GM18909 (cell line): ENCODE measurements around the gene PYGM.

Source experiments
- ATAC-seq: cut with Tn5 transposase; IDR thresholded peaks from one replicate; pipeline ENCODE4 v1.9.1; 2021; ENCODE audit warnings: mild to moderate bottlenecking; ENCODE audit not compliant: unreplicated experiment, poor library complexity

Gene PYGM

DNA sequence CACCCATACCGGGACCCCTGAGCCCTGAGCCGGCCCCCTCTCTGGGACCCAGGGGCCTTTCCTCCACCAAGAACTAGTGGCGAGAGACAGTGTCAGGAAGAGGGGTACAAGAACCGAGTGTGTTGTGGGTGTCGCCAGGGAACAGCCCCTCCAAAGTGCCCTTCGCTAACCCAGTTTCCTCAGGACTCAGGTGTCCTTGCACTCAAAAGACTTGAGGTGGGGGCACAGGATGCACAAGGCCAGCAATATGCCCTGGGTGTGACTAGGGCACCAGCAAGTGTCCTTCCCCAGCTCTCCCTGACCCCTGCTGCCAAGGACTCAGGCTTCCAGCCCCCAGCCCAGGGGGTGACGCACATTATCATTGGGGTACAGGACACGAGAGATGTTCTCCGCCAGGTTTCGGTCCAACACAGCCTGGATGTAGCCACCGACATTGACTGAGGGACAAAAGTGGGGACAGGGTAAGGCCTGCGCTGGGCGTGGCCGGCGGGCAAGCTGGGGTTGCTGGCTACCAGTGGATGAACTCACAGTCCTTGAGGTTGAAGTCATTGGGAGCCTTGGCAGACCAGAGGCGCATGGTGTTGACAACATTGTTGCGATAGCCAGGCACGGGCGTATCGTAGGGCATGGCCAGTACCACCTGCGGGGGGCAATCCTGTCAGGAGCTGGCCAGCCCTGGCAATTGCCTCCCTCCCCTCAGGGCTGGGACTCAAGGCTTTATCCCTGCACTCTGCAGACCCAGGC lies 4.7 kb downstream of the PYGM start:
- ATAC-seq: no peak

DNA sequence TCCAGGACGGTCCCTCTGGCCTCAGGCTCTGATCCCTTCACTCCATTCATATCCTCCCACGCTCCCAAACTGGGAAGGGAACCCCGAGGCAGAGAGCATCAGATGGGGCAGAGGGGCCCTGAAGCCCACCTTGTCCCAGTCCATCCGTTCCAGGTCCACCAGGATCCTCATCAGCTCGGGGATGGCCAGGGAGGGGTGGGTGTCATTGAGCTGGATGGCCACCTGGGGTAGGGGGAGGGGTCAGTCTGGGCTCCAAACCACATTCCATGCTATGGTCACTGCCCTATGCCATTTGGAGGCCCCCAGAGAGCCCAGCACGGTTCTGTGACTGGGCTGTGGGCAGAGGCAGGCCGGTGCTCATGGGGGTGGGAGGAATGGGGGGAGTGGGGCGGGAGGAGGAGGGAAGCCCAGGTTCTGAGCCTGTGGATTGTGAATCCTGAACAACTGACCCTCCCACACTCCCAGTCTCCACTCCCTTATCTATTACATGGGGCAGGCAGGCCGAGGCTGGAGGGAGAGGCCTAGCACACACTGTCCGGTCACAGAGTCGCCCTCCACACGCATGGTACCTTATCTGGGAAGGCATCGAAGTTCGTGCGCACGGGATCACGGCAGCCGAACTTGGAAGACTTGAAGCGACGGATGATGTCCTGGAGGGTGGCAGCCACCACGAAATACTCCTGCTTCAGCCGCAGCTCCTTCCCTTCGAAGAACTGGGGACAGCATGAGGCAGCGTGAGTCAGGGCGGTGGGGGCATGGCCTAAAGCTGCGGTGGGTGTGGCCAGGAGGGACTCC lies 5.5 kb downstream of the PYGM start:
- no peak for ATAC-seq

DNA sequence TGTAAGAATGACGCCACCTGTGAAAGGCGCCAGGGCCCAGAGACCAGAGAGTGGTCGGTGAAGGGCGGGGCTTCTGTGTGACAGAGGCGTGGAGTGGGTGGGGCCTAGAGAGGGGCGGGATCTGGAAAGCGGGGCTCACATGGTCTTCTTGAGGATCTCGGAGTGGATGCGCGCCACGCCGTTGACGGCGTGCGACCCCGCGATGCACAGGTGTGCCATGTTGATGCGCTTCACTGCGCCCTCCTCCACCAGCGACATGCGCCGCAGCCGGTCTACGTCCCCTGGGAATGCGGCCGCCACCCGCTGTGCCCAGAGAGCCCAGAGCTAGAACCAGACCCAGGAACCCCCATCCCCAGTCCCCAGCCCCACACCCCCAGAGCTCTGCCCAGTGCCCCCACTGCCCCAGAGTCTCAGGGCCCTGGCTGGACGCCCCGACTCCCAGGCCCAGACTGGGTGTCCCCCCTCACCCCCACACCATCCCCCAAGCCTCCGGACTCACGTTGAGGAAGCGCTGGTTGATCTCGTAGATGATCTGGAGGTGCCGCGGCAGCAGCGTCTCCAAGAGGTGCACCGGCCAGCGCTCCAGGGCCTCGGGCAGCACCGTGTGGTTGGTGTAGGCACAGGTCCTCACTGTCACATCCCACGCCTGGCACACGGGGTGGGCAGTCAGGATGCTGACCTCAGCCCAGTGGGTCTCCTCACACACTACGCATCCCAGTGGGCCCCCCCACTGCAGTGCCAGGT lies 6.2 kb downstream of the PYGM start:
- no peak for ATAC-seq

DNA sequence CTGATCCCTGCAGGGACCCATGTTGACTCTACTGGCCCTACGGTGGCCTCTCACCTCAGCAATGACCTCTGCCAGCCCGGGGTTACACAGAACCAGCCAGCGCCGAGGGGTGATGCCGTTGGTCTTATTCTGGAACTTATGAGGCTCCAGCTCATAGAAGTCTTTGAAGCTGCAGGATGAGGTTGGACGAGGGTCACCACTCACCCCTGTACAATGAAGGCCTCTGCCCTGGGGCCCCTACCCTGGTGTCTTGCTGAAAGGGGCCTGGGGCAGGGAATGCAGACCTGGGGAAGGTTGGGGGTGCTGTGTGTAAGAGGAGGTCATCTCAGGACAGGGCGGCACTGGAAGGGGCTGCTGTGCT lies 6.8 kb downstream of the PYGM start:
- ATAC-seq: no peak

DNA sequence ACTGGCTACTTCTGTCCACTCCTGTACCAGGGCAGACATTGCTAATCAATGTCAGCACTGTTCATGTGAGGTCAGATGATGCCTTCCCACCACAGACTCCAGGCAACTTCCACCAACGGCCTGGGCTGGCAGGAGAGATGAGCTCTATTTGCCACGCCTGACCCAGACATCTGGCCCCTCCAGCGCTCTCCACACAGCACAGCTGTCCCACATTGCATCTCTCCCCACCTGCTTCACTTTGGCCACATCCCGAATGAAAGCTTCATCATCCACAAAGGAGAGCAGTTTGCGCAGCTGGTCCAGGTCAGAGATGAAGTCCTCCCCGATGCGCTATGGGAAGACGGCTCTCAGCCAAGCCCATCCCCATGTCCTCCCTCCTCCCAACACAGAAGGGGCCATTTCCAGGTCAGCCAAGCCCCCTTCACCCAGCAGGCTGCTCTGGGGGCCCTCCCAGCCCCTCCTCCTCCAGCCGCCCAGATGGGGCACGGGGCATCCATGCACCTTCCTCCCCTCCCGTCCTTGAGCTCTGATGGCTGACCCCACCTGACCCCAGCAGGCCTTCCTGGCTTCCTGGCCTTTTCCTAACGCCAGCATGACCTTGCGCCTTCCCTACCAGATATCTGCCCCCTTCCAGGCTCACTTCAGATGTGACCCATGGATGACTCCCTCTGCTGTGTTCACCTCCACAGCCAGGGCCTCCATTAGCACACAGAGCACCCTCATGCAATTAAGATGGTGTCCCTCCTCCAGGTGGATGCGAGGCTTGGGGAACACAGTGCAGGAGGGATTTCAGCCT lies 7.4 kb downstream of the PYGM start:
- no peak for ATAC-seq

DNA sequence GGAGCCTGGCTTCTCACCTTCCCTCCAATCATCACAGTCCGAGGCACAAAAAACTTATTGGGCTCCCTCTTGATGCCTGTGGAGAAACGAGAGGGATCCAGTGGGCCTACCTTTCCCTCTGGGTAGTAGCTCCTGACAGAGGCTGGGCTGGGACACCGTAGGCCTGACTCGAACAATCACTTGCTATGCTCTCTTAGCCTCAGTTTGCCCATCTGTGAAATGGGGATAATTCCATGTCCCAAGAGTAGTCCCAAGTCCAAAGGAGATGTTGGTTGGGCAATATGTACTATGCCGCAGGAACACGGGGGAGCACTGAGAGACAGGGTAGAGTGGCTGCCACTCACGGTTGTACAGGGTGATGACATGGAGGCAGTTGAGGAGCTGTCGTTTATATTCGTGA lies 8.2 kb downstream of the PYGM start:
- ATAC-seq: no peak

DNA sequence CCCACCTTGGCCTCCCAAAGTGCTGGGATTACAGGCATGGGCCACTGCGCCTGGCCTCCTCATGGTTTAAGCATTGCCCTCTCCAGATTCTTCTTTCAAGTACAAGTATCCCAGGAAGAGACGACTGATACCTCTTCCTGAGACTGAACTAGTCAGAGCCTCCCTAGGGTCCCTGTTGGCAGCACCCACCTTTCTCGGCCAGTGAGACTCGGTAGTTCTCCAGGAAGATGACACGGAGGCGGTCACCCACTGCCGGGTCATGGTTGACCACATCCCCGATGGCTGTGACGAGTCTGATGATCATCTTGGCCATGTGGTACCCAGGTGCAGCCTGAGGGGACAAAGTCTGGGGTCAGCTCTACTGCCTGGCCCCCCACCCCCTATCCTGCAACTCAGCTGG lies 8.6 kb downstream of the PYGM start:
- ATAC-seq: no peak

DNA sequence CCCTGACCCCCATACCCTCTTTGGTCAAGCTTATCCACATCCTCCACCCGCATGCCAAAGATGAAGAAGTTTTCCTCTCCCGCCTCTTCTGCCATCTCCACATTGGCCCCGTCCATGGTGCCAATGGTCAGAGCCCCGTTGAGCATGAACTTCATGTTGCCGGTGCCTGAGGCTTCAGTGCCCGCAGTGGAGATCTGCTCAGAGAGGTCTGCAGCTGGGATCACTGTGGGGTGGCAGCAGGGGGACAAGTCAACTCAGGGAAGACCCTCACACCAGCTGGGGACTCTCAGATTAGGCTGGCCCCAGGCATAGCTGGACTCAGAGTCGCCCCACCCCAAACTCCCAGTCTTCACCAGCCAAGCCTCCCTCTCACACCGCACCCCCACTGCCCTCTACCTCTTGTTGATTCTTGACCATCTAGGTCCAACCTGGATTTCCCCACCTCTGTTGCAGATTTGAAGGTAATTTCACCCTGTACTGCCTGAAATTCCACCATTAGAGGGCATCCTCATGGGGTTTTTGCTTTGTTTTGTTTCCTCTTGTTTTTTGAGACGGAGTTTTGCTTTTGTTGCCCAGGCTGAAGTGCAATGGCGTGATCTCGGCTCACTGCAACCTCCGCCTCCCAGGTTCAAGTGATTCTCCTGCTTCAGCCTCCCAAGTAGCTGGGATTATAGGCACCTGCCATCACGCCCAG lies 9.3 kb downstream of the PYGM start:
- ATAC-seq: no peak

DNA sequence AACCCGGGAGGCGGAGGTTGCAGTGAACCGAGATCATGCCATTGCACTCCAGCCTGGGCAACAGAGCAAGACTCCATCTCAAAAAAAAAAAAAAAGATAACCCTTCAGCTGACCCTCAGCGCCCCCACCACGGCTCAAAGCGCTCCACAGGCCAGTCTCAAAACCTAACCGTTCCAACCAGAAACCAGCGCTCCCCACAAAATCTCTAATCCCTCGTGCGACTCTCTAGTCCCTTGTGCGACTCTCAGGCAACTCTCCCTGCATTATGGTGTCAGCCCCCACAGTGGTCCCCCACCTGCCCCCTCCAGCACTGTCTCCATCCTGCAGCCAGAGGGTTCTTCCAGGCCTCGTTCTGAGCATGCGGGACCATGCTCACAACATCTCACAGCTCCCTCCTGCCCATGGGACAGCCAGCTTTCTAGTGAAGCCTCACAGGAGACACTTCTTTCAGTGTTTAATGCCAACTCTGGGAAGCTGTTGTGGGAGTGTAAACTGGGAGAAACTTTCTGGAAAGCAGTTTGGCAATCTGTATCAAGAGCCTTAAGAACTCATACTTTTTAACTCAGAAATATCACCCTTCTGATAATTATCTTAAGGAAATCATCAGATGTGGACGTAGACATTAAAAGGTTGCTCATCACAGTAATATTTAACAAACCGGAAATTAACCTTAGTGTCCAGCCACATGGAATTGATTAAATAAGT lies 11.7 kb downstream of the PYGM start:
- no peak for ATAC-seq

DNA sequence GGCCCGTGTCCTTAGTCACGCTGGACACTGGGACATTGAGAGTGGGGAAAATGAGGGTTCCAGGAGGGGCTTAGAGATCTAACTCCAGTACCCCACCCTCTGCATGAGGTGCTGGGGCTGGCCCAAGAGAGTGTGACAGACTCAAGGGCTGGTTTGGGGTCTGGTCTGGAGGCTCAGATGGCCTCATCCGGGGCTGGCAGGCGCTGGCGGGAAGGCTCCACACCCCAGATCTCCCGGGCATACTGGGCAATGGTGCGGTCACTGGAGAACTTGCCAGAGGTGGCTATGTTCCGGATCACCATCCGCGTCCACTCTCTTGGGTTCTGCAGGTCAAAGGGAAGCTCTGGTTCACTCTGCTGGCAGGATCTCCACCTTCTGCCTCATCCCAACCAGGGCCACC lies 13.3 kb downstream of the PYGM start:
- no peak for ATAC-seq

DNA sequence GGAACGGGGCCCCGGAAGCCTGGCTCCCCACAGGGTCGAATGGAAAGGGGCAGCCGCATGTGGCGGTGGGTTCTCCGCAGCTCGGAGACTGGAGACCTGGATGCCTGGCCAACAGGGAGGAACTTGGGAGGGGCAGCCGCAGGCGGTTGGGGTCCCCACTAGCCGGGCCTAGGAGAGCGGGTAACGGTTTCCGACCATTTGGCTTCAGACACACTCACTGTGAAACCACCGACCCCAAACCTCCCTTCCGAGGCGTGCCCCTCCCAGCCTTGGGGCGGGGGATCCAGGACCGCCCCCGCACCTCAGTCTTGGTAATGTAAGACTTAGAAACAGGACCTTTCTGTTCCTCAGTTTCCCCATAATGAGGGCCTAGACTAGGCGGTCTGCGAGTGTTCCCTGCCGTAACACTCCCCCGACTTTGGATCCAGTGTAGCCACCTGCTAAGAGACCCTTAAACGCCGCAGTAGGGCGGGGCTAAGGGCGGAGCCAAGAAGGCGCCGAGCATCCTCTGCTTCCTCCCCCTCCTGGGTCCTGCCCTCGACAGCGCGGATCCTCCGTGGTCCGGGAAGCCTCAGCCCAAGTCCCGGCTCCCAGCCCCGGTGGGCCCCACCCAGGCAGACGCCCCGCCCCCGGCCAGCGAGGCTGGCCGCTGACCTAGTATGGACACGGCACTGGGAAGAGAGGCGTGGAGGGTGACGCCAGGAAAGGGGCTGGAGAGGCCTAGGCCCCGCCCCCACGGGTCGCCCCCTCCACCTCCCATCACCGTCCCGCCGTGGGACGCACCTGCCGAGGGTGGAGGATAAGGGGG lies 14.0 kb downstream of the PYGM start:
- peak; percentile 35 for ATAC-seq

DNA sequence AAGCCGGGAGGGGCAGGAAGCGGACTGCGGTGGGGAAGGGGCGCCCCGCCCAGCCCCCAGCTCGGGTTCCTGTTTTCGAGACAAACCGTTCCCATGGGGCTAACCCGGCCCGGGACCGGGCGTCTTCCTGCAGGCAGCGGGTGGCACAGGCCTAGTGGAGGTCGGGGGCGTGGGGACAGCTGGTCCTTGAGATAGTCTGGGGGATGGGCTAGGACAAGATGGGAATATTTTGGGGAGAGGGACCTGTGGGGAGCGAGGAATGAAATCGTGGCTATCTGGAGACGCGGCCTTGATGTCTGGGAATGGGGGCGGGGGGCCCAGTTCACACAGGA lies 14.6 kb downstream of the PYGM start:
- ATAC-seq: peak; percentile 30

DNA sequence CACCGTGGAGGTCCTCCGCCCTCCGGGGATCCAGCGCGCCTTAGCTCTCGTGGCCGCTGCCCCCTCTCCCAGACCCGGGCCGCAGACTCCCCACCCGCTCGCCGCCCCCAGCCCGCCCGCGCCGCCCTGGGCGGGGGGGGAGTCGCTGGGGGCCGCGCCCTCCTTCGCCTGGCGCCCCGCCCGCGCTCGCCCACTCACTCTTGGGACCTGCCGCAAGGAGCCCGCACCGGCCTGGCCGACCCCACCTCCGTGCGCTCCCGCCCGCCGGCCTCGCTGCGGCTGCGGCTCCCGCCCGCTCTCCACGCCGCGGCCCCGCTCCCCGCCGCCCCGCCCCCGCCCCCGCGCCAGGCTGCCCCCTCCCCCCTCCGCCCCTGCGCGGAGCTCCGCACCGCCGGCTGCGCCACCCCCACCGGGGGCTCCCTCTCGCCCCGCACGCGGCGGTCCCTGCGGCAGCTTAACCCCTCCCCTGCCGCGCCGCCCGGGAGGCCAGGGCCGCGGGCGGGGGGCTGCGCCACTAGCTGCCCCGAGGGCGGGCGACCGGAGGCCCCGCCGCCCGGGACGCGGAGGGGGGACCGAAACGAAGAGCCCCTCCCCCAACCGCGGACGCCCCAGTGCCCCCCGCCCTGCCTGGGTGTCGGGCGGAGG lies 15.1 kb downstream of the PYGM start:
- no peak for ATAC-seq

DNA sequence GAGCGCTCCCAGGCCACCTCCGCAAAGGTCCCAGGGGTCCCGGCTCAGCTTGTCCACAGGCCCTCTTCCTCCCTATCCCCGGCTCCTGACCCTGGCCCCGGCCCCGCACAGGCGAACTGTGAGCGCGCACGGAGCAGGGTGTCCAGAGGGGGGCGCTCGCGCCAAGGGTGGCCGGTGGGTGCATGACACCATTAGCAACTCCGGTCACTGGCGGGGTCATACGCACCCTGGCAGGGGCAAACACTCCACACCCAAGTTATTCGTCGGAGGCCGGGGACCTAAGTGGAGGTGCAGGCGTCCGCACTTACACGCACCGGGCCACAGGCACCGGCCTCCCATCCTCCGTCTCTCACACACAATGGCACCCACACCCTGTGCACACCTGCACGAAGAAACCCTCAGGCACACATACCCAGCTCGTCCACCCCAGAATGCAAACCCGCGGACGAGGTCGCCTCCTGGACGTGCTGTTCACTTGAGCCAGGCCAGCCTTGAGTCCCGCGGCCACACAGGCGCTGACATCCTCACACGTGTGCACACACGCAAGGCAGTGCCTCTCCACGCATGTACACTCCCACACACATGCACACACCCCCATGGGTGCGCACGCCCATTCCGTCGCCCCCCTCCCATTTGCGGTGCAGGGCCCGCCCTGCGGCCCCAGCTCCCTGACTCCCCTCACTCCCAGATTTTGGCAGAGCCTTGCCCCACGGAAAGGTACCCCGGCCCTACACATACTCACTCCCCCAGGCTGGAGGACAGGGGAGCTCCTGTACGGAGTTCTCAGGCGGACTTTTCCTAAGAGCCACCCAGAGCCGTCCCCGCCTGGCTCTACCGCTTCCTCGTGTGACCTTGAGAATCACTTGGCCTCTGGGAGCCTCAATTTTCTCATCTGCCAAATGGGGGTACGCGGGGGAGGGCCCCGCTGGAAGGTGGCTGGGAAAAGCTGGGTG lies 15.9 kb downstream of the PYGM start, which contains the start of gene RASGRP2:
Gene RASGRP2 (minus strand): TSS at position 552 of the 953 bp plus-strand sequence. CDS start 1,276 bp downstream, outside the sequence.
- ATAC-seq: no peak

DNA sequence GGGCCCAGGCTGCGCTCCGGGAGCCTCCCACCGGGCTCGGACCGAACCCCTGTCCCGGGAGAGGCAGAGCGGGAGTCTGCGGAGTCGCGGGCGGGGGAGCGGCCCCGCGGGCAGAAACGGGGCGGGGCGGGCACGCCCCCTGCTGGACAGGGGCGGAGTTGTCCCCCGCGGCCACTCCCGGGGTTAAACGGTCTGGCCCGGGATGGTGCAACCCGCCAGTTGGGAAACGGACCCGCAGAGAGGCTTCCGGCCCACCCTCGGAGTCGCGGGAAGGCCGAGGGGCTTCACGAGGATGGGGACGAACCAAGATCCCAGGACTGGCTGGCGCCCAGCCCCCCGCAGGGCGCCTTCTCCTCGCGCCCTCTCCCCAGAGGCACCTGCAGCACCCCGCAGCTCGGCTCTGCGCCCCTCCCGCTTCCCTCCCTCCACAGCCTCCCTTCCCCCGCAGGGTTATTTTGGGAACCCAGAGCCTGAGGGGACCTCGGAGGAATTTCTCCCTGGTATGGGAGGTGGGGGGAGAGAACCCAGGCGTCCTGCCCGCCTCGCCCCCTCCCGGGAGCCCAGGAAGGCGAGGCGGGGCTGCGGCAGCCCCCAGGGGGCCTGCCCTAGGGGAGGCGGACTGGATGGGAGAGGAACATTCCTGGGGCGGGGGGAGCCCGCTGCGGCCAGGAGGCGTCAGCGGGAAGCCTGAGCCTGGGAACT lies 16.7 kb downstream of the PYGM start:
- ATAC-seq: no peak
